ENCODE results near the gene CKB.

DNA sequence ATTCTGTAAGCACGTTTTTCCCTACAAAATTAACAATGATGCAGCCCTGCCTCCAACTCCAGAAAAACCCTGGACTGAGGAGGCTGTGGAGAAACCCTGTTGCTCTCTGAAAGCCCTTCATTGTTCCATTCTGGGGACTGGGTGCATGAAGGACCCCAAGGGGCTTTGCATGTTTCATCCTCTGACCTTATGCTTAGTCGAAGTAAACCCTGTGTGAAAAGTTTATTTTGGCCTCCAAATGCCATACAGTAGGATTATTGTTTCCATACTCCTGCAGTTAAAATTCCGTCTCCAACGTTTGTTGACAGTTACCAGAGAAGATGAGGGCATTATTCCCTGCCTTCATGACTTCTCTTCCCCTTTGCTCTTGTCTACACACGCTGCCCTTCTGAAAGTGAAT is 46.0 kb downstream of the CKB start:
- TF ChIP-seq CTCF (IDR thresholded peaks at IDR 0.05; ENCODE audit: low read length) (no peak), EZH2 (optimal IDR thresholded peaks at IDR 0.05; ENCODE audit: low read depth, low read length) (no peak), EZH2phosphoT487 (IDR thresholded peaks at IDR 0.05; ENCODE audit: low read length) (no peak)

Measured in MM.1S (cell line).